Brain microvascular endothelial cell (primary cell): ENCODE measurements around the gene ABCF3.

Experiments used
- DNase-seq: peaks from one replicate; pipeline ENCODE4 v3.0.0-alpha.2; 2020
- H3K27ac ChIP-seq: fragments of 250-450 bp; sonication (Bioruptor Pico); 2 replicates; pipeline ENCODE4 v1.5.1; 2020; ENCODE audit warnings: mild to moderate bottlenecking, moderate library complexity
- H3K27me3 ChIP-seq: fragments of 250-450 bp; sonication (Bioruptor Pico); replicated peaks from 2 replicates; pipeline ENCODE4 v1.5.1; 2020; ENCODE audit warnings: mild to moderate bottlenecking
- H3K36me3 ChIP-seq: fragments of 250-450 bp; sonication (Bioruptor Pico); replicated peaks from 2 replicates; pipeline ENCODE4 v1.5.1; 2020; ENCODE audit warnings: mild to moderate bottlenecking
- H3K4me3 ChIP-seq: 2 replicates; pipeline ENCODE4 v1.5.1; 2011; ENCODE audit warnings: low read depth, mild to moderate bottlenecking, control low read depth, low read length, moderate library complexity
- CTCF ChIP-seq: IDR thresholded peaks from 2 replicates; pipeline ENCODE4 v1.5.1; 2011; ENCODE audit warnings: low read depth, mild to moderate bottlenecking, moderate library complexity, low read length, control low read depth, inconsistent platforms; ENCODE audit errors: missing control alignments
- in situ Hi-C: cut with HindIII; loops from 2 replicates; pipeline ENCODE4 v1.10.0; 2017; ENCODE audit warnings: low sequenced_read_pairs, low pct_ligation_motif_present

The ABCF3 gene

DNA sequence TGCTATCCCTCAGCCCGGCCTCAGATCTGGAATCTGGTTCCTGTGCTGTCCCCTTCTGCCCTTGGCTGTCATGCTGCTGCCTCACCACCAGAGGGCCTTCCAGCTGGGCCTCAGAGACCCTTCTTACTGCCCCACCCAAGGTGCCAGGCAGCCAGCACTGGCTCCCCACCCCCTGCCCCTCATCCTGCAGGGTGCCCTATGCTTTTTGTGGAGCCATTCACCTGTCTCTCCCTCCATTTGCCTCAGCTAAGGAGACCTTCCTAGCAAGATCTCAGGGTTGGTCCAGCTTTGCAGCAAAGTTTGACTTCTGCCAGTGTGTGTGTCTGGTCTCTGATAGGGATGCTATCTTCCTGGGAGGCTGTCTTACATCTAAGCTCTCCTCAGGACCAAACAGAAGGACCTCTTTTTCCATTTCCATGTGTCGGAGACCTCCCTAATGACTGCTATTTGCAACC is 41.5 kb downstream of the ABCF3 start:
- Histone ChIP-seq H3K36me3 (no peaks in the 10 kb centered on the region), H3K27me3 (peaks cover 46% of the 10 kb centered on the region), H3K4me3 (no peak overlapping the region), H3K27ac (no peak overlapping the region)
- TF ChIP-seq CTCF = peak; percentile 95
- in situ Hi-C loops = no loop called here
- DNase-seq = no peak

DNA sequence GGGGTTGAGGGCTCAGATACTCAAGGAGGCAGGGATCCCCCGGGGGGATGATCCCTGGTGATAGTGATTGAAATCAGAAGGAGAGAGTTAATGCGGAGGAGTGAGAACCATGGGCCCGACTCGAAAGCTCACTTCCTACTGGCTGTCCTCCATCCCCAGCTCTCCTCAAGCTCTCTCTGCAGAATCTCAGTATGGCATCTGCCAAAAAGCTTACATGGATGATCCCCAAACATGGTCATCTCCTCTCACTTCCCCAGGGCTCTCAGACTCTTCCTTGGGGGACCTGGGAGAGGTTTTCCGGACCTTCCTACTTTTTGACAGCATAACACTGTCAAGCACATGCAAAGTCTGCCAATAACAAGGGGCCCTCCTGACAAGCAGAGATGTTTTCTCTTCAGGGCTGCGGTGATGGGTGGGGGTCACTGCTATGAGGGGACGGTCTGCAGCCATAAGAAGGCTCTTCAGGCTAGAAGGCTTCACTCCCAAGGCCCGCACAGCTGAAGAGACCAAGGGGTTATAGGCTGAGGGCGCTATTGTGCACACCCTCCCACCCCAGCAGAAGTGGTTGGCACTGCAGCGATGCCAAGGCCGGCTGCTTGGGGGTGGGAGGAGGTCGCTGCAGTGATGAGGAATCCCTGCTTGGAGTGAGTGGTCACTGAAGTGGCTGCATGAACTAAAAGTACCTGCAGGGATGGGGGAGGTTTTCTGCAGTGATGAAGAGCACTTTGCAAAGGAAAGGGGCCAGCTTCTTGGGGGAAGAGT is 42.6 kb downstream of the ABCF3 start:
- H3K27me3 ChIP-seq = peaks cover 51% of the 10 kb centered on the region
- no peak for TF ChIP-seq CTCF
- H3K4me3 ChIP-seq = no peak overlapping the region
- H3K27ac ChIP-seq = no peak overlapping the region
- H3K36me3 ChIP-seq = no peaks in the 10 kb centered on the region
- in situ Hi-C loops = no loop called here
- no peak for DNase-seq

DNA sequence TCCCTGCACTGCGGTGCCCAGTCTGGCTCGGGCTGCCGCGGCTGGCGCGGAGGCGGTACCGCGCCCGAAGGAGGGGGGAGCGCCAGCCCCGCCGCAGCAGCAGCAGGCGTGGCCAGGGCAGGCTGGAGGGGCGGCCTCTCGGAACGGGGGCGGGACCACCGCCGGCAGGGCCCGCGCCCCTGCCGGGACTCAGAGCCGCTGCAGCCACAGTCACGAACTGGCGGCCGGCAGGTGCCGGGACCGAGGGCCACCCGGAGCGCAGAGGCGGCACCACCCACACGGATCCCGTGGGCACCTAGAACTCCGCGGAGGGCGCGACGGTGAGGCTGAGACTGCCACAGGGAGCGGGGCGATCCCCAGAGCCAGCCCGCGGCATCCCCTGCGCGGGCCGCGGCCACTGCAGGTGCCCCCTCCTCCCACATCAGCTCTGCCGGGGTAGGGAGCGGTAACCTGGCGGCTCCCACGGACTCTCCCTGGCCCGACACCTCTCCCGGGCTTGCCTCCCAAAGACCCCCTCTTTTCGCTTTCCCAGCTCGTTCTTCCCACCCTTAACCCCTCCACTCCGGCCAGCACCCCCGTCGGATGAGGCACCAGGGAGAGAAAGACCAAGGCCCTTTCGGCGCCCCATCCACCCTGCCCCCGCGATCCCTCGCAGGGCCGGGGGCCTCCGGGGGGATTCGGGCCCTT is 43.5 kb downstream of the ABCF3 start, which contains the start of gene VWA5B2:
Gene VWA5B2 (plus strand): TSS at position 192 of the 687 bp plus-strand sequence. CDS start 944 bp downstream, outside the sequence.
- in situ Hi-C loops = no loop called here
- Histone ChIP-seq H3K27ac (no peak within 1 kb of the TSS), H3K27me3 (peaks cover 51% of the 10 kb centered on the region), H3K36me3 (no peaks in the 10 kb centered on the region), H3K4me3 (peak within 1 kb of the TSS; percentile 39)
- DNase-seq = no peak
- TF ChIP-seq CTCF = no peak

DNA sequence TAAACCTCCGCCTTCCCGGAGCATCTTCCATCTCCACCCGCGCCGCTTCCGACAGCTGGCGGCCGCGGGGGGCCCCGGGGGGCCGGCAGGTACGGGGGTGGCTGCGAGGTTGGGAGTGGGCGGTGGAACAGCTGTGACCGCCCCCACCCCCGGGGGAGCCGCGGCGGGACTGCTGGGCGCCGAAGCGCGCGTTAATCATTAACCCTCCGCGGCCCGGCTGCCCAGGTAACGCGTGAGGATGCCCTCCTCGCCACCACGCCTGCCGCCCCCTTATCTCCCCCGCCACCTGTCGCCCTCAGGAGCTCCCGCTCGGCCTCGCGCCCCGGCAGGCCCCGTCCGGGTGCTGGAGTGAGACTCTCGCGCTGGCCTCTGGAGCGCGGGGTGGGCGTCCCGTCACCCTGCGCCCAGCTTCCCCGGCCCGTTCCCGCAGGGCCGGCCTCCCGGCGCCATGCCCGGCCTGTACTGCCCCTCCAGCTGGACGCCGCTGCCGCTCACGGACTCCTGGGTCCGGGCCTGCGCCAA is 44.1 kb downstream of the ABCF3 start:
- no peak for DNase-seq
- no peak for TF ChIP-seq CTCF
- H3K27me3 ChIP-seq = peaks cover 51% of the 10 kb centered on the region
- no peak overlapping the region for H3K27ac ChIP-seq
- no peak overlapping the region for H3K4me3 ChIP-seq
- no peaks in the 10 kb centered on the region for H3K36me3 ChIP-seq
- in situ Hi-C loops = no loop called here

- H3K27me3 ChIP-seq = peaks cover 51% of the 10 kb centered on the region
- H3K27ac ChIP-seq = no peak overlapping the region
- no peak for TF ChIP-seq CTCF
- H3K4me3 ChIP-seq = no peak overlapping the region
- no peaks in the 10 kb centered on the region for H3K36me3 ChIP-seq
- in situ Hi-C loops = no loop called here
- DNase-seq = no peak
Measured at GRCh38 chr3:184230603-184231528, 44.9 kb downstream of the ABCF3 start.
